Kidney epithelial cell (primary cell): ENCODE data around the gene TNNT2. TPM values are rescaled to one million over a fixed set of nuclear protein-coding genes. Genes with fewer than 3 reads are reported as not detected.

ENCODE experiments used
- DNase-seq: peaks from one replicate; pipeline ENCODE4 v3.0.0-alpha.2; 2010; ENCODE audit warnings: low read depth
- H3K27me3 ChIP-seq: 2 replicates; pipeline ENCODE4 v1.6.0; 2011; ENCODE audit warnings: low read length; ENCODE audit not compliant: control insufficient read depth, insufficient read depth
- H3K36me3 ChIP-seq: 2 replicates; pipeline ENCODE4 v1.5.1; 2011; ENCODE audit warnings: low read length; ENCODE audit not compliant: control insufficient read depth, insufficient read depth
- H3K4me3 ChIP-seq: 2 replicates; pipeline ENCODE4 v1.5.1; 2011; ENCODE audit warnings: low read depth, mild to moderate bottlenecking, control low read depth, low read length
- total RNA-seq: library from RNA; depleted of rRNA; stranded (reverse); fragments of >200 nt; gene quantifications from 2 replicates; pipeline ENCODE4 v1.2.3, GENCODE V29; 2015
- TF ChIP-seq, protein P1 (sequence below): IDR thresholded peaks from 2 replicates; pipeline ENCODE4 v1.5.1; 2011; ENCODE audit warnings: mild to moderate bottlenecking, moderate library complexity, low read length, control low read depth, inconsistent platforms; ENCODE audit not compliant: insufficient read depth, poor library complexity, severe bottlenecking

TNNT2 gene
- total RNA-seq, 1 donor from 2014 or later, result 0.08 TPM

DNA sequence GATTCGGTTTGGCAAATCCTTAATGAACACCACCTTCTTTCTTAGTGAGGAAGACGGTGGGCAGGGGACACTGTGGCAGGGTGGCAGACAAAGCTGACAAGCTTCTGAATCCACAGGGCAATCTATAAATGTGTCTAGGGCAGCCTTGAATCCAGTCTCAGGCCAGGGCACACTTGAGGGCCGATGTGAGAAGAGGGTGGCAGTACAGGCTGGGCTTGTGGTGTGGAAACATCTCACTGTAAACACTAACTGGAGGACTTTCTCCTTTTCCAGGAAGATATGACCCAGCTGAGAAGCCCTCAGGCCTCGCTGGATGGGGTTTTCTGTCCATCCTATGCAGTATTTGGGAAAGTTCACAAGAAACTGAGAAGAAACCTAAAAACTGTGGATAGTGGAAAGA lies 47.7 kb downstream of the TNNT2 start:
- Histone ChIP-seq H3K27me3 (peaks cover 4% of the 10 kb centered on the region), H3K36me3 (no peaks in the 10 kb centered on the region), H3K4me3 (no peak overlapping the region)
- no peak for DNase-seq
- TF ChIP-seq, protein P1, sequence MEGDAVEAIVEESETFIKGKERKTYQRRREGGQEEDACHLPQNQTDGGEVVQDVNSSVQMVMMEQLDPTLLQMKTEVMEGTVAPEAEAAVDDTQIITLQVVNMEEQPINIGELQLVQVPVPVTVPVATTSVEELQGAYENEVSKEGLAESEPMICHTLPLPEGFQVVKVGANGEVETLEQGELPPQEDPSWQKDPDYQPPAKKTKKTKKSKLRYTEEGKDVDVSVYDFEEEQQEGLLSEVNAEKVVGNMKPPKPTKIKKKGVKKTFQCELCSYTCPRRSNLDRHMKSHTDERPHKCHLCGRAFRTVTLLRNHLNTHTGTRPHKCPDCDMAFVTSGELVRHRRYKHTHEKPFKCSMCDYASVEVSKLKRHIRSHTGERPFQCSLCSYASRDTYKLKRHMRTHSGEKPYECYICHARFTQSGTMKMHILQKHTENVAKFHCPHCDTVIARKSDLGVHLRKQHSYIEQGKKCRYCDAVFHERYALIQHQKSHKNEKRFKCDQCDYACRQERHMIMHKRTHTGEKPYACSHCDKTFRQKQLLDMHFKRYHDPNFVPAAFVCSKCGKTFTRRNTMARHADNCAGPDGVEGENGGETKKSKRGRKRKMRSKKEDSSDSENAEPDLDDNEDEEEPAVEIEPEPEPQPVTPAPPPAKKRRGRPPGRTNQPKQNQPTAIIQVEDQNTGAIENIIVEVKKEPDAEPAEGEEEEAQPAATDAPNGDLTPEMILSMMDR, result no peak

DNA sequence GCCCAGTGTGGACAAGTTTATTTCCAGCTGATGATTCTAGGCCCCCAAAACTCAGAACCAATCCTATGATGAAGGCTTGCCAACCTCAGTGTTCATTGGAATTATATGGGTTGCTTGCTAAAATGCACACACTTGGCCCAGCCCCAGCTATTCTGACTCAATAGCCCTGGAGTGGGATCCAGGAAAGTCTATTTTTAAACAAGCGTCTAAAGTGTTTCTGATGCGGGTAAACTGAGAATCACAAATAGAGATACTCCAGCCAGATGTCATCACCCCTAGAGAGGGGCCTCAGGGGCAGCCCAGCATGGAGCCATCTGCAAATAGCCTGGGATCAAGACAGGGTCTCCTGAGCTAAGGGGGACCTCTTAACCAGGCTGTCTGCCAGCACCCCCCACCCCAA lies 48.2 kb downstream of the TNNT2 start:
- Histone ChIP-seq H3K27me3 (peaks cover 4% of the 10 kb centered on the region), H3K36me3 (no peaks in the 10 kb centered on the region), H3K4me3 (no peak overlapping the region)
- TF ChIP-seq, protein P1, result no peak
- no peak for DNase-seq

DNA sequence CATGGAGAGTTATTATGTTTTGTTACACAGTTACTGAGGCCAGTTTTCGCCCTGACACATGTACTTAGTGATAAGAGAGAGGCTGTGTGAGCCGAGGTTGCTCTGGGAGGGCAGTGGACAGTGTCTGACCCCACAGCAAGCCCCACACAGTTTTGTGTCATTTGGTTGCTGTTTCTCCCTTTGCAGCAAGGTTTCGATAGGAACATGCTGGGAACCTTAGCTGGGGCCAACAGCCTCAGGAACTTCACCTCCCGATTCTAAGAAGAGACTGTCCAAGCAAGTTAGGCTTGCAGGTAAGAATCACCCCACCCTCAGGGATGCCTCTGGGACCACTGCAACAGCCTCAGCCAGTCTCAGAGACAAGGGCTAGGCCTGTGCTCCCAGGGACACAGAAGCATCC lies 48.9 kb downstream of the TNNT2 start:
- TF ChIP-seq, protein P1, result no peak
- no peaks in the 10 kb centered on the region for H3K36me3 ChIP-seq
- no peak overlapping the region for H3K4me3 ChIP-seq
- no peak for DNase-seq
- peaks cover 4% of the 10 kb centered on the region for H3K27me3 ChIP-seq

DNA sequence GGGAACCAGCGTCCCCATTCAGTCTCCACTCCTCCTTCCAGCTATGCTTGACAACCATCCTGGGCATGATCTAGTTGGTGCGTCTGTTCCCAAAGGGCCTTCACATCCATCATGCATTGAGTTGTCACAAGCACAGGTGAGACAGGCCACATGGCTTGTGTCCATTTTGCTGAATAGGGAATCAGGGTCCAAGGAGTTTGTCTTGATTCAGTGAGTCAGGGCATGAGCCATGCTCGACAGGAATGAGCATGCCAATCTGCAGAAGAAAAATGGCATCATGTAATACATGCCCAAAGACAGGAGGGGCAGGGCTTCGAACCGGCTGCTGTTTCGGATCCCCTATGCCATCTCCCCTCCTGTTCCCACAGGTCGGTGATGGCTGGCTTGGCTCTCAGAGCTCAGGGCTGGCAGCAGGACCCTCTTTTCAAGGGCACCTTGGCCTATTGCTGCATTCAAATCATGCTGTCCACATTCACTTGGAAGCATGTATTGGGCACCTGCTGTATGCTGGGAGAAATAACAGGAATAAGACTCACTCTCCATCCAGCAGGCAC lies 49.7 kb downstream of the TNNT2 start:
- H3K27me3 ChIP-seq, result peaks cover 4% of the 10 kb centered on the region
- no peaks in the 10 kb centered on the region for H3K36me3 ChIP-seq
- TF ChIP-seq, protein P1, result no peak
- DNase-seq, result no peak
- H3K4me3 ChIP-seq, result no peak overlapping the region

DNA sequence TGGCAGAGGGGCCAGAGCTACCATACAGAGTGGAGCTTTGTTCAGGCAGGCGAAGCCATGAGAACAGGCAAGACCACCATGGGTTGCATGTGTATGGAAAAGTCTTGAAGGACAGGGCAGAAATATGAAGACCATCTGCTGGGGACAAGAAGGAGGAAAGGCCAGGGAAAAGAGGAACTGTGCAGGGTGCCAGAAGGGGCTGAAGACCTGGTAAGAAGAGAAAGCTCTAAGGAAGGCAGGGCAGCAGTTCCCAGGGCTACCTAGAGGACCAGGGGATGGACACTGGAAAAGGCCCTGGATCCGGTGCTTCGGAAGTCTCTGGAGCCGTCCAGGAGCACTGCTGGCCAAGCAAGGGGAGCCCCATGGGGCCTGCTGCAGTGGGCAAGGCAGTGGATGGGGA lies 50.8 kb downstream of the TNNT2 start:
- DNase-seq, result no peak
- peaks cover 4% of the 10 kb centered on the region for H3K27me3 ChIP-seq
- TF ChIP-seq, protein P1, result no peak
- H3K36me3 ChIP-seq, result no peaks in the 10 kb centered on the region
- H3K4me3 ChIP-seq, result no peak overlapping the region

DNA sequence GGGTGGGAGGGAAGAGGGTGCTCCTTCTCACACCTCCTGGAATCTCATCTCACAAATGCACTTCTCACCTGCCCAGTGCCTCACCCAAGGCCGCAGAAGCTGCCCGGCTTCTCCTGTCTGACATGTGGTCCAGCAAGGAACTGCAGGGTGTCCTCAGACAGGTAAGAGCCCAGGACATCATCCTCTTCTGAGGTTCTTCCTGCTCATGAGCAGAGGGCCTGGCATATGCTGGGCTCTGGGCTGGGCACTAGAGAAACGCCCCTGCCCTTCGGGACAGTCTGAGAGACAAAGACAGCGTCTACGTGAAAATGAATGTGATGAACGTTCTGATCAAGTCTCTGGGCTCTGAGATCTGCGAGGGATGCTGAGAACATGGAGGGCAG lies 51.8 kb downstream of the TNNT2 start:
- DNase-seq, result no peak
- H3K36me3 ChIP-seq, result no peaks in the 10 kb centered on the region
- H3K4me3 ChIP-seq, result no peak overlapping the region
- peaks cover 7% of the 10 kb centered on the region for H3K27me3 ChIP-seq
- TF ChIP-seq, protein P1, result no peak
